Stimulated activated CD8-positive, alpha-beta memory T cell treated with anti-CD3 and anti-CD28 coated beads, Interleukin-12 subunit alpha, Interleukin-12 subunit beta, amount 100 ng/mL, for 24 hours (primary cell): Measurements from ENCODE around the gene HCRTR1.

Experiments used
- DNase-seq: peaks from one replicate; pipeline ENCODE4 v3.0.0-alpha.2; 2020; ENCODE audit errors: extremely low read depth

The HCRTR1 gene

GRCh38 chr1:31598980-31599379 is 18.5 kb upstream of the HCRTR1 start:
- DNase-seq, result no peak

DNA sequence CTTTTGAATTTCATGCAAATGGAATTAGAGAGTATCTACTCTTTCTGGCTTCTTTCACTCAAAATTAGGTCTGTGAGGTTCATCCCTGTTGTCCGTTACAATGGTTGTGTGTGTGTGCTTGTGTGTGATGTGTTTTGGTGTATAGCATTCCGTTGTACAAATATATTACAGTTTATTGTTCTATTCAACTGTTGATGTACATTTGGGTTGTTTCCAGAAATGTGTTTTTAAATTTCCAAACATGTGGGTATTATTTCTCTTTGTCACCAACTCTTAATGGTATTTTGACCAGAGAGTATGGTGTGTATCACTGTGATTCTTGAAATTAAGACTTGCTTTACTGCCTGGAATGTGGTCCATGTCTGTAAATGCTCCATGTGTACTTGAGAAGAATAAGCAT is 16.8 kb upstream of the HCRTR1 start:
- DNase-seq, result no peak

- no peak for DNase-seq
Observed at GRCh38 chr1:31602081-31602480, 15.4 kb upstream of the HCRTR1 start.

GRCh38 chr1:31605908-31606427 is 11.5 kb upstream of the HCRTR1 start:
- DNase-seq, result no peak

- no peak for DNase-seq
Observed at GRCh38 chr1:31607360-31607759, 10.1 kb upstream of the HCRTR1 start.

- no peak for DNase-seq
Observed at GRCh38 chr1:31609514-31610118, 7.9 kb upstream of the HCRTR1 start.

GRCh38 chr1:31614414-31615005 is 3.0 kb upstream of the HCRTR1 start:
- no peak for DNase-seq

DNA sequence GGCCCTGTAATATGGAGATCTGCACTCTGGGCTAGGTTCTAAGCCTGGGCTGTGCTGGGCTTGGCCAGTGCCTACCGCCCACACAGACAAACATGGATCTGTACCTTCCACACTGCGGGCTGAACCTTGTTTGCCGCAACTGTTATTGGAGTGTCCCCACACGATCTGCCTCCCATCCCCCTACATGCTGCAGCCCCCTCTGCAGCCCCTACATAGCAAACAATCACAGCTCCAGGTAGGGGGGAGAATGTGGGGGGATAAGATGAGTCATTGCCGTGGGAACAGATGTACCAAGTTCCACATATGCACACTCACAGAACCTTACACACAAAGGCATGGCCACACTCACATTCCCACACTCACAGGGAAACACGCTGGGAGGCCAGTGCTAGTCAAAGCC is 2.1 kb upstream of the HCRTR1 start:
- DNase-seq, result no peak

DNA sequence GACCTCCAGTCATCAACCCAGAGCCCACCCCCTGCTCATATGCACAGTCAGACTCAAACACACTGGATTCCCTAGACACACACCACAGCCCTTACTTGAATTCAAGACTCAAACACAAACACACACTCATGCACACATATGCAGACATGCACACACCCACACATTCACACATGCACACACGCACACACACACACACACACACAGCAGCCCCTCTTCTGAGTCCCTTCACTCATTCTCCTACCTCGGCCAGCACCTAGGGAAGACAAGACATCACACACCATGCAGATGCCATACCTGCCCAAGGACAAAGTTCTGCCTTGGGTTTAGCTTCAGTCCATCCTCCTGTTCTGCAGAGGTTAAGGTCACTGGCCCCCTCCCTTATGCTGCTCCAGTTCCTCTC is 1.6 kb upstream of the HCRTR1 start:
- DNase-seq, result no peak

GRCh38 chr1:31617916-31618746 is 642 bp downstream of the HCRTR1 start:
- DNase-seq, result no peak

DNA sequence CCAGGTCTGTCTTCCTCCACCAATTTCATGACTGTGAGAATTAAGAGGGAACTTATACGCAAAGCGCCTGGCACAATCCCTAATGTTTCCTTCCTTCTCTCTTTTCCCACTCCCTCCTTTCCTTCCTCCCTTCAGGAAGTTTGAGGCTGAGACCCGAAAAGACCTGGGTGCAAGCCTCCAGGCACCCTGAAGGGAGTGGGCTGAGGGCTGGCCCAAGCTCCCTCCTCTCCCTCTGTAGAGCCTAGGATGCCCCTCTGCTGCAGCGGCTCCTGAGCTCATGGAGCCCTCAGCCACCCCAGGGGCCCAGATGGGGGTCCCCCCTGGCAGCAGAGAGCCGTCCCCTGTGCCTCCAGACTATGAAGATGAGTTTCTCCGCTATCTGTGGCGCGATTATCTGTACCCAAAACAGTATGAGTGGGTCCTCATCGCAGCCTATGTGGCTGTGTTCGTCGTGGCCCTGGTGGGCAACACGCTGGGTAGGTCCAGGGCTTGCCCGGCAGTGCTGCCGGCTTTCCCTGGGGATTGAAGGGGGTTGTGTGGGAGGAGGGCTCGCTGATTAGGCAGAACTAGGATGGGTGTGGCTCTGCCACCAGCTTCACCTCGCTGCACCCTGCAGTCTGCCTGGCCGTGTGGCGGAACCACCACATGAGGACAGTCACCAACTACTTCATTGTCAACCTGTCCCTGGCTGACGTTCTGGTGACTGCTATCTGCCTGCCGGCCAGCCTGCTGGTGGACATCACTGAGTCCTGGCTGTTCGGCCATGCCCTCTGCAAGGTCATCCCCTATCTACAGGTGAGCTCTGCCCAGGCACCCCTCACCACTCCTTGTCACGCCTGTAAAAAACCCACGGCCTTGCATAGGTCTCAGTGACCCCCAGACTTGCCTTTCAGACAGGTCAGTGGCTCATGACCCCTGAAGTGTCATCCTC is 1.7 kb downstream of the HCRTR1 start:
- DNase-seq, result no peak

- no peak for DNase-seq
Observed at GRCh38 chr1:31620631-31621497, 3.4 kb downstream of the HCRTR1 start.

GRCh38 chr1:31621498-31621820 is 4.0 kb downstream of the HCRTR1 start:
- DNase-seq, result no peak

DNA sequence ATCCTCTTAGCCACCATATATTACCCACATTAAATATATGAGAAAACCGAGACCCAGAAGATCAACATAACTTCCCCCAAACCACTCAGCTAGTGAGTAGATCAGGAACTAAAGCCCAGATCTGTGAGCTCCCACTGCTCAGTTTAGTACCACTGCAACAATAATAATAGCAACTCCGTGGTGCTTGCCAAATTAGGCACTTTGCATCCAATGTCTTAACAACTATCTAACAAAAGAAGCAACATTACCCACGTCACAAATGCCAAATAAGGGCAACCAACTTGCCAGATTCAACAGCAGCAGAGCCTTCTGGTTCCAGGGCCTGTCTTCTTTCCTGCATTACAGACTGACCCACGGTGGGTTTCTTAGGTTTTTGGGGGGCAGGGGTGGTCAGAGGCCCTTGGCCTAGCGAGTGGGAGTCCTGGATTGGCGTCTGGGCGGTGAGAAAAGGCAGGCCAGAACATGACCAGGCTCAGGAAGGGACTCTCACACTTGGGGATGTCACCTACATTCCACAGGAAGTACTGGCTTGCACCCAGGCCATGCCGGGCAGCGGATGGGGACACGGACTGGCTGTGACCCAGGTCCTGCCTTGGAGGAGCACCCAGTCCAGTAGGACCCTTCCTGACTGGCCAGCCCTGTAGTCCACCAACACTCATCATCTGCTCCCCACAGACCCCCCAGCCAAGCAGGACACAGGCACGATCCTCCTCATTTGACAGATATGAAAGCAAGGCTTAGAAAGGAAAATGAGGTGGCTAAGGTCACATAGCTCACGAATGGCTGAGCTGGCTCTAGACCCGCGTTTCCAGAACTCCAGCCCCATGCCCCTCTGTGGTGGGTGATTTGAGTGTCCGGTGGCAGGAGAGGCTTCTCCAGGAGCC is 4.6 kb downstream of the HCRTR1 start:
- no peak for DNase-seq

DNA sequence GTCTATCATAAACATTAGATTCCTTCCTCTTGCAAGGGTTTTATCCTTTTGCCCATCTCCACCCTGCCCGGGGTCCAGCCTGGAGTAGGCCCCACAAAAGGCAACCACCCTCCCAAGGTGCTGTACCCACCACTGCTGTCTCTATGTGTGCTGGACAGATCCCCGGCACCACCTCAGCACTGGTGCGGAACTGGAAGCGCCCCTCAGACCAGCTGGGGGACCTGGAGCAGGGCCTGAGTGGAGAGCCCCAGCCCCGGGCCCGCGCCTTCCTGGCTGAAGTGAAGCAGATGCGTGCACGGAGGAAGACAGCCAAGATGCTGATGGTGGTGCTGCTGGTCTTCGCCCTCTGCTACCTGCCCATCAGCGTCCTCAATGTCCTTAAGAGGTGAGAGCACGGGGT is 5.9 kb downstream of the HCRTR1 start:
- DNase-seq, result no peak

- no peak for DNase-seq
Observed at GRCh38 chr1:31624309-31624708, 6.8 kb downstream of the HCRTR1 start.

DNA sequence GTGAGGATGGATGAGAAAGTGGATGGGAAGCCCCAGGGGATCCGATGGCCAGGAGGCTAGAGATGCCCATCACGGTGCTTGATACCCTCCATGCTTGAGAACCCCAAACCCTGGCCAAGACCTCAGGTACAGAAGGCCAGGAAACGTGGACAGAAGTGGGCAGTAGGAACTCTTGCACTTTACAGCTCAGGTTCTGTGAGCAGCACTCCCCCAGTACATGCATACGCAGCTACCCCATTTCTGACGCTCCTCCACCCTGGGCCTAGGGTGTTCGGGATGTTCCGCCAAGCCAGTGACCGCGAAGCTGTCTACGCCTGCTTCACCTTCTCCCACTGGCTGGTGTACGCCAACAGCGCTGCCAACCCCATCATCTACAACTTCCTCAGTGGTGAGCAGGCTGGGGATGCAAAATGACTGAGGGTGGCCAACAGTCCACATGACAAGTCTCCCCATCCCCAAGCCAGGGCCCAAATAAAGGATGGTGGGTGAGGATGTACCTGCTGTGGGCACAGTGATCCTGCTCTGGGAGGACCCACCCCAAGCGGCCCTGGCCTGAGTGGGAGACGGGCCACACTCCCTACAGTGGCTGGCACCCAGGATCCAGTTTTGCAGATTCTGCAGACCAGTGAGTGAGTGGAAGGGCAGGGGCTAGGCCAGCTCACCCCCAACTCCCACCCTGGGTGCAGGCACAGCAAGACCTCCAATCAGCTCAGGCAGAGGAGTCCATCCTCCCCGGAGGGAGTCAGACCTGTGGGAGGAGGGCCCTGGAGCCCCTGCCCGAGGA is 7.4 kb downstream of the HCRTR1 start:
- no peak for DNase-seq

DNA sequence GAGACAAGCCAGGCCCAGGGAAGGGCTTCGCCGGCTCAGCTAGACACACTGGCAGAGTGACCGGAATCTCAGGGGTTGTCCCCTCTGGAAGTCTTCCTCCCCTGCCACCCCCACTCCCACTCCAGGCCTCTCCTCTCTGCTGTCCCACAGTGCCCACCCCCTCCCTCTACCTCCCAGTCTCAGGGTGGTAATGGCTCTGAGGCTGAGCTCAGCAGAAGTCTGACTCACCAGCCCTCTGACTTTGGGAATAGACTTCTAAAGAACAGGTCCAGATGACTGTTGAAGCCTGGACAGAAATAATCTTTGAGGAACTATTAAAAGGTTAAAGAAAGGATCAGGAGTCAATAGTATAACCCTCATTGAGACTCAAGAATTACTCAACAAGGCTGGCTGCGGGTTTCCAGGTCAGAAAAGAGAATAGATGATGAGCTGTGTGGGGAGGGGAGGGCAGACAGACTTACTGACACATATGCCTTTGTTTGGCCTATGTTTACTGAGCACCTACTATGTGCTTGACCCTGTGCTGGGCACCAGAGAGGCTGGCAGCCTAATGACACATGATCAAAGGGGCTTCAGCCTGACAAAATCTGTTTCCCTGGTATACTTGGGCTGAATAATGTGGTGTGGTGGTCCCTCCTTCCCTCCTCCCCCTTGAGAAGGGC is 8.2 kb downstream of the HCRTR1 start:
- DNase-seq, result no peak
